MM.1S (cell line): ENCODE results near the gene MKNK2.

Experiments used
- CTCF ChIP-seq: fragments of 300-600 bp; sonication (generic); IDR thresholded peaks from 2 replicates; pipeline ENCODE4 v1.5.1; 2016; ENCODE audit warnings: antibody characterized with exemption, low read length, mixed read lengths
- EZH2 ChIP-seq: fragments of 300-600 bp; sonication (generic); optimal IDR thresholded peaks from 2 replicates; pipeline ENCODE3; 2017; ENCODE audit warnings: low read depth, mild to moderate bottlenecking, antibody characterized with exemption, low read length, mixed read lengths

- TF ChIP-seq CTCF (no peak), EZH2 (no peak)
Observed at GRCh38 chr19:2018752-2019151, 32.3 kb downstream of the MKNK2 start.
